AG04449 (cell line): Measurements from ENCODE around the gene SEC23IP.

Experiments used
- CTCF ChIA-PET: fragments of 350-600 bp; formaldehyde crosslinking; extraction: SDS; loops from one replicate; lab custom pipeline; 2021; ENCODE audit warnings: antibody characterized with exemption; lab: Yijun Ruan, JAX
- POLR2A ChIA-PET: fragments of 400-600, 350-600 bp; formaldehyde crosslinking; extraction: SDS; loops from one replicate; lab custom pipeline; 2020; ENCODE audit warnings: antibody characterized with exemption, inconsistent platforms; lab: Yijun Ruan, JAX
- DNase-seq: peaks from one replicate; pipeline ENCODE4 v3.0.0-alpha.2; 2010; ENCODE audit warnings: low read depth, low spot score
- H3K4me3 ChIP-seq: 2 replicates; pipeline ENCODE4 v1.5.1; 2011; ENCODE audit warnings: low read depth, mild to moderate bottlenecking, control low read depth, low read length
- TF ChIP-seq, protein P1 (sequence below): IDR thresholded peaks from one replicate; pipeline ENCODE4 v1.5.1; 2011; ENCODE audit warnings: mild to moderate bottlenecking, moderate library complexity, low read length, control low read depth, inconsistent platforms; ENCODE audit not compliant: insufficient read depth; ENCODE audit errors: missing control alignments

The SEC23IP gene

GRCh38 chr10:119892188-119893065 is at the start of gene SEC23IP:
Gene SEC23IP, plus strand, starts transcription at chr10:119892730. Its CDS starts 53 bp downstream, at chr10:119892783.
- DNase-seq: peak; percentile 74
- TF ChIP-seq, protein P1, sequence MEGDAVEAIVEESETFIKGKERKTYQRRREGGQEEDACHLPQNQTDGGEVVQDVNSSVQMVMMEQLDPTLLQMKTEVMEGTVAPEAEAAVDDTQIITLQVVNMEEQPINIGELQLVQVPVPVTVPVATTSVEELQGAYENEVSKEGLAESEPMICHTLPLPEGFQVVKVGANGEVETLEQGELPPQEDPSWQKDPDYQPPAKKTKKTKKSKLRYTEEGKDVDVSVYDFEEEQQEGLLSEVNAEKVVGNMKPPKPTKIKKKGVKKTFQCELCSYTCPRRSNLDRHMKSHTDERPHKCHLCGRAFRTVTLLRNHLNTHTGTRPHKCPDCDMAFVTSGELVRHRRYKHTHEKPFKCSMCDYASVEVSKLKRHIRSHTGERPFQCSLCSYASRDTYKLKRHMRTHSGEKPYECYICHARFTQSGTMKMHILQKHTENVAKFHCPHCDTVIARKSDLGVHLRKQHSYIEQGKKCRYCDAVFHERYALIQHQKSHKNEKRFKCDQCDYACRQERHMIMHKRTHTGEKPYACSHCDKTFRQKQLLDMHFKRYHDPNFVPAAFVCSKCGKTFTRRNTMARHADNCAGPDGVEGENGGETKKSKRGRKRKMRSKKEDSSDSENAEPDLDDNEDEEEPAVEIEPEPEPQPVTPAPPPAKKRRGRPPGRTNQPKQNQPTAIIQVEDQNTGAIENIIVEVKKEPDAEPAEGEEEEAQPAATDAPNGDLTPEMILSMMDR: no peak
- H3K4me3 ChIP-seq: peak within 1 kb of the TSS; percentile 97
- ChIA-PET CTCF (interaction anchor here (3.3 kb wide), 1 partner anchor 142 kb away, joined by 19 read pairs; no protein-coding TSS in a partner anchor), POLR2A (interaction anchor here (0.8 to 1.9 kb wide), 3 partner anchors 12 to 612 kb away, joined by 3 to 18 read pairs (median 3); partner anchors contain the start of gene MCMBP)

- H3K4me3 ChIP-seq: no peak overlapping the region
- ChIA-PET CTCF (interaction anchor here (1.0 to 2.8 kb wide), 5 partner anchors 14 to 159 kb away, joined by 3 to 17 read pairs (median 6); no protein-coding TSS in a partner anchor), POLR2A (no interaction called here)
- TF ChIP-seq, protein P1: no peak
- DNase-seq: no peak
These were observed 46.9 kb upstream of the SEC23IP start for GRCh38 chr10:119845656-119846055.

DNA sequence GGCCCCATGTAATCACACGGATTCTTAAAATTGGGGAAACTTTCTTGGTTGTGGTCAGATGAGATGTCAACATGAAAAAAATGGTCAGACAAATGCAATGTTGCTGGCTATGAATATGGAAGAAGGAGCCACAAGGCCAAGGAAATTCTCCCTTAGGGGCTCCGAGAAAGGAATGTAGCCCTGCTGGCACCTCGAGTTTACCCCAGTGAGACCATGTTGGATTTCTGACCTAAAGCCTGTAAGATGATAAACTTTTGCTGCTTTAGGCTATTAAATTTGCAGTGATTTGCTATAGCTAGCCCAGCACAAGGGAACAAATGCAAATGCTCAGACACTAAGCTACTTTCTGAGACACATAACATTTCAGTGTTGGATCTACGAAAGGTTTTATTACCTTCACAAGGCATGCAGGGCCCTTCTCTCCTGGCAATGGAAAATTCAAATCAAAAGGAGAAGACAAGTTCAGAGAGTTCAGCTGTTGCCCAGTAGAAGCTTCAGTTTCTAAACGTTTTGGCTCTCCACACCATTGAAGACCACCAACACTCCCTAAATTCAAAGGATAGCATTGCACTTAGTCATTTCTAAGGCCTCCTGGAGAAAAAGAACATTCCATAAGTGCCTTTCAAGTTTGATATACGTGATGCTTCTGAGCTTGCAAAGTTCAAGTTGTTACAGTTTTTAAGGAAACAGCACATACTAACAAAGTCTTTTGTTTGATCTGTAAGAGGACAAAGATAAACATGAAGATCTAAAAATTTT is 43.3 kb upstream of the SEC23IP start:
- DNase-seq: peak; percentile 46
- POLR2A ChIA-PET: no interaction called here
- CTCF ChIA-PET: interaction anchor here (0.9 to 3.5 kb wide), 3 partner anchors 11 to 106 kb away, joined by 6 to 29 read pairs (median 22); no protein-coding TSS in a partner anchor
- TF ChIP-seq, protein P1: no peak
- H3K4me3 ChIP-seq: no peak overlapping the region

- TF ChIP-seq, protein P1: no peak
- no peak overlapping the region for H3K4me3 ChIP-seq
- no peak for DNase-seq
- POLR2A ChIA-PET: no interaction called here
- CTCF ChIA-PET: interaction anchor here (3.0 to 3.5 kb wide), 2 partner anchors 10 to 99 kb away, joined by 22 to 29 read pairs; no protein-coding TSS in a partner anchor
These were observed 42.6 kb upstream of the SEC23IP start for GRCh38 chr10:119849944-119850343.

- no peak for DNase-seq
- ChIA-PET CTCF (interaction anchor here (0.8 to 18.3 kb wide), 7 partner anchors 7 to 244 kb away, joined by 3 to 664 read pairs (median 4); no protein-coding TSS in a partner anchor), POLR2A (no interaction called here)
- no peak overlapping the region for H3K4me3 ChIP-seq
- TF ChIP-seq, protein P1: no peak
These were observed 40.3 kb upstream of the SEC23IP start for GRCh38 chr10:119852277-119852676.
